NCI-H1417 (cell line): Measurements from ENCODE around the gene NUTM2D.
"Not testable (repeated sequence)": the region's sequence is repeated elsewhere in the genome, so short reads cannot be mapped to it uniquely, and the experiment has no call there.

ENCODE experiments used
- DNase-seq, 3 experiments: peaks; one replicate each; lab custom pipeline; 2025; lab: John Stamatoyannopoulos, UW

The NUTM2D gene, protein sequence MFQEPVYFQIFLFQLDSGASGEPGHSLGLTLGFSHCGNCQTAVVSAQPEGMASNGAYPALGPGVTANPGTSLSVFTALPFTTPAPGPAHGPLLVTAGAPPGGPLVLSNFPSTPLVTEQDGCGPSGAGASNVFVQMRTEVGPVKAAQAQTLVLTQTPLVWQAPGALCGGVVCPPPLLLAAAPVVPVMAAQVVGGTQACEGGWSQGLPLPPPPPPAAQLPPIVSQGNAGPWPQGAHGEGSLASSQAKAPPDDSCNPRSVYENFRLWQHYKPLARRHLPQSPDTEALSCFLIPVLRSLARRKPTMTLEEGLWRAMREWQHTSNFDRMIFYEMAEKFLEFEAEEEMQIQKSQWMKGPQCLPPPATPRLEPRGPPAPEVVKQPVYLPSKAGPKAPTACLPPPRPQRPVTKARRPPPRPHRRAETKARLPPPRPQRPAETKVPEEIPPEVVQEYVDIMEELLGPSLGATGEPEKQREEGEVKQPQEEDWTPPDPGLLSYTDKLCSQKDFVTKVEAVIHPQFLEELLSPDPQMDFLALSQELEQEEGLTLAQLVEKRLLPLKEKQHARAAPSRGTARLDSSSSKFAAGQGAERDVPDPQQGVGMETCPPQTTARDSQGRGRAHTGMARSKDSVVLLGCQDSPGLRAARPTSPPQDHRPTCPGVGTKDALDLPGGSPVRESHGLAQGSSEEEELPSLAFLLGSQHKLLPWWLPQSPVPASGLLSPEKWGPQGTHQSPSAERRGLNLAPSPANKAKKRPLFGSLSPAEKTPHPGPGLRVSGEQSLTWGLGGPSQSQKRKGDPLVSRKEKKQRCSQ

DNA sequence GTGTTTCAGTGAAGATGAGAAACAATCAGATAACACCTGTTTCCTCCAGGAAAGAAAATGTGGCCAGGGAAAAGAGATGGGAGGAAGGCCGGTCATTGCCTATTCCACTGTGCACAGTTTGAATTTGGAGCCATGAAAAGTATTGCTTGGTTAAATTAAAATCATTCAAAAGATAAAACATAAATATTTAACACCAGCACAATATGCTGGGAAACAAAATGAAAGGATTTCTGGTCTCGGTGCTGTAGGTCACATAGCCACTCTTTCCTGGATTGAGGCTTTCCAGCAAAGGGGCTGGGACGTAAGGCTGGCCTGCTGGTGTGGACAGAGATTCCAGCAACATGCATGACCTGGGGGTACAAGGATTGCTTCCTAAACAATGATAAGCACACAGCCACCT, at the start of gene NUTM2D:
Gene NUTM2D, plus strand, starts transcription at position 301 of the 400 bp plus-strand sequence. CDS start 522 bp downstream, outside the sequence.
- not testable (repeated sequence) for DNase-seq

- not testable (repeated sequence) for DNase-seq
Measured at GRCh38 chr10:87308702-87309101, 48.8 kb upstream of the NUTM2D start.

GRCh38 chr10:87309657-87310056, 47.9 kb upstream of the NUTM2D start:
- DNase-seq: not testable (repeated sequence)

DNA sequence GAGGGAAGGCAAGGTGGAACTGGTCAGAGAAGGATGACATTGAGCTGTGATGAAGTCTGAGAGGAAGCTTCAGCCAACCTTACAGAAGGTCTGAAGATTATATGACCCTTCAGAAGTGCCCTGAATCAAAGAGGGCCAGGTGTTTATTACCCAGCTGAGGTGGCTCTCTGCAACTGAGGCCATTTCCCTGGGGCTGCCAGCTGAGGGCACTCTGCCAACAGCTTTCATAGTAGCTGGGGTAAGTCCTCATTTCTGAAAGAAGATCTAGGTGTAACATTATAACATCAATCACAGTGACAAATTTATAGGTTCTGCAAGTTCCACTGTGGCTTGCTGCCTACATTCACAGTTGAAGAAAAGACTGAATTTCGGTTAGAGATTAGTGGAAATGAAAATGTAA, 46.0 kb upstream of the NUTM2D start:
- DNase-seq: not testable (repeated sequence)

GRCh38 chr10:87313649-87314359, 43.7 kb upstream of the NUTM2D start:
- not testable (repeated sequence) for DNase-seq

DNA sequence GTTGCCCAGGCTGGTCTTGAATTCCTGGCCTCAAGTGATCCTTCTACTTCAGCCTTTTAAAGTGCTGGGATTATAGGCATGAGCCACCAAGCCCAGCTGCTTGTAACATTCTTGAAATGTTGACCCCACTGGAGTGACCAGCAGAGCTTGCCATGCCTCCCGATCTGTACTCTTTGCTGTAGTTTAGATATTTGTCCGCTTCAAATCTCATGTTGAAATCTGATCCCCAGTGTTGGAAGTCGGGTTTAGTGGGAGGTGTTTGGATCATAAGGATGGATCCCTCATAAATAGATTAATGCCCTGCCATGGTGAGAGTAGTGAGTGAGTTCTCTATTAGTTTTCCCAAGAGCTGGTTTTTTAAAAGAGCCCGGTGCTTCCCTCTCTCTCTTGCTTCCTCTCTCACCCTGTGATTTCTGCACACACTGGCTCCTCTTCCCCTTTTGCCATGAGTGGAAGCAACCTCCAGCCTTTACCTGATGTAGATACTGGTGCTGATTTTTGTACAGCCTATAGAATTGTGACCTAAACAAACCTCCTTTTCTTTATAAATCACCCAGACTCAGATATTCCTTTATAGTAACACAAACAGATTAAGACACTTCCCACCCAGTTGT, 43.1 kb upstream of the NUTM2D start:
- DNase-seq: not testable (repeated sequence)

GRCh38 chr10:87321505-87321904, 36.0 kb upstream of the NUTM2D start:
- DNase-seq: not testable (repeated sequence)

DNA sequence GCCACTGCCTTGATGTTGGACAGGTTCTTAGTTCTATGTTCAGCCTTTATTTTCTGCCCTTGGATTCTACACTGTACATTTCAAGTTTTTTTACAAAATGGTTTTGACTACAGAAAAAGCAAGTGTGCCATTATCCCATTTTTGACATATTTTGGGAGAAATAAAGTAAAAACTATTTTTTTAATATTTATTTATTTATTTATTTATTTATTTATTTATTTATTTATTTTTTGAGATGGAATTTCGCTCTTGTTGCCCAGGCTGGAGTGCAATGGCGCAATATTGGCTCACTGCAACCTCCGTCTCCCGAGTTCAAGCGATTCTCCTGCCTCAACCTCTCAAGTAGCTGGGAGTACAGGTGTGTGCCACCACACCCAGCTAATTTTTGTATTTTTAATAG, 33.0 kb upstream of the NUTM2D start:
- not testable (repeated sequence) for DNase-seq

DNA sequence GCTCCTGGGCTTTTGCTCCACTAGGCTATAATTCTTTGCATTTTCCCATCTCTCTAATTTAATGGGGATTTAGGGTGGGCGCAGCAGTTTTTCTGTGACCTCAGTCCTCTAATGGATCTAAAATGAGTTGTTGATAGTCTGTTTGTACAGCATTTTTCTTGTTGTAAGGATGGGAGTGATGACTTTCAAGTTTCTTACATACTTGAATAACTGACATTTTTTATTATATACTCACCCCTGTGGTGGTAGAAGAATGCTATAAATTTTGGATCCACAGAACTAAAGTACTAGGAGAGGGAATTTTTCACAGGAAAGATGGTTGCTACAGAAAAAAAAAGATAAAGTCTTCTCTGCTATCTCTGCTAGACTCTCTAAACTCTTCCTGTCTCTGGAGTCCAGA, 29.6 kb upstream of the NUTM2D start:
- not testable (repeated sequence) for DNase-seq

DNA sequence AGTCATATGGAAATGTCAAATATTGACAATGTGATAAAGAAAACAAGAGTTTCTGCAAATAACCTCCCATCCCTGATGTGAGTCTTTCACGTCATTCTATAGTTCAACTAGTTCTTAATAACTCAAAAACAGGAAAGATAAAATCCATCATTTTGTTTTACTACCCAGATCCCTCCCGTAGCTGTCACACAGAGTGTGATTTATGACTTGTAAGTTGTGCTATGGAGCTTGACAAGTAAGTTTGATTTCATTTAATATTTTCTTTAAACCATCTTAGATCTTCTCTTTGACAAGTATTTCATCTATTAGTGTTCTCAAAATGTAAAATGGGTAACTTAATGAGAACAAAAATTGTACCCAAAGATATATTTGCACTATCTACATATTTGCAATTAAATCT, 28.4 kb upstream of the NUTM2D start:
- not testable (repeated sequence) for DNase-seq

GRCh38 chr10:87332687-87333086, 24.9 kb upstream of the NUTM2D start:
- DNase-seq: not testable (repeated sequence)

GRCh38 chr10:87340411-87340810, 17.1 kb upstream of the NUTM2D start:
- not testable (repeated sequence) for DNase-seq

- DNase-seq: not testable (repeated sequence)
Measured at GRCh38 chr10:87341546-87342142, 15.9 kb upstream of the NUTM2D start.

DNA sequence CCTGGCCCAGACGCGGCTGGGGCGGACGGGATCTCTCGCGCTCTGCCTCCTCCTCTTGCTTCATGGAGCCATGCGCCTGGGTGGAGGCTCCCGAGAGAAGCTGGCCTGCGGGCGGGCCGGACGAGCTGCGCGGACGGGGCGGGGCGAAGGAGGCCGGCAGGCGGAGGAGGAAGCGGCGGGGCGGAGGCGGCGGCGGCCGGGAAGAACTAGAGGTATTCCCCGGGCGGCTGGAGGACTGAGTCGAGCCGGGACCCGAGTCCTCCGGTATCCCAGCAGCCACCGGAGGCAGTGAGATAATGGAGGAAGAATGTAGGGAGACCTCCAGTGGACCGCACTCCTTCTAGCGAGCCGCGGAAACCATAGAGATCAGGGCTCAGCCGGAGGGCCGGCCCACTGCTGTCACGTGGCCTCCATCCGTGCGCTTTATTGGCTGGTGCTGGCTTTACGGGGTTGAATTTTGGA, 15.3 kb upstream of the NUTM2D start:
- DNase-seq: peak; percentile 71 to 89 (median 82)

DNA sequence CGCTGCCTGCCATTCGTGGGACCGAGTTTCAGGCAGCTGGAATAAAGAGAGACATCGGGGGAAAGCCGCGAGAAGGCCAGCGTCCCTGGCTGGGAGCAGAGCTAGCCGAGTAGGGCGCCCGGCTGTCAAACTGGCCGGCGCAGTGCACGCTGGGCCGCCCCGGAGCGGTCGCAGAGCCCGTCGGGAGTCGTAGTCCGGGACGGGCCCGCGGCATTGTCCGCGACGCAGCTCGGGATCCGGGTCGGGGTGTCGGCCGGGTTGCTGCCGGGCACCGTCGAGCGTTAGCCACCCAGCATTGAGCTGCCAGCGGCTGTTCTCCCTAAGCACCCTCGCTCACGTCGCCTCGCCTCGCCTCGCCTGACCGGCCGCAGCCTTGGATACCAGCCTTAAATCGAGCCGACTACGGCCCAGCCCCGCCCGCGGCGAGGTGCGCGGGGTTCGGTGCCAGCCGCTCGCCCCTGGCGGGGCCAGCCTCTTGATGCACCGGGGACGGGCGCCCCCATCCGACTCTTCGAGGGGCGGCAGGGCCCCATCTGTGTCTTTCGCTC, 14.8 kb upstream of the NUTM2D start:
- peak; percentile 64 to 76 (median 74) for DNase-seq

DNA sequence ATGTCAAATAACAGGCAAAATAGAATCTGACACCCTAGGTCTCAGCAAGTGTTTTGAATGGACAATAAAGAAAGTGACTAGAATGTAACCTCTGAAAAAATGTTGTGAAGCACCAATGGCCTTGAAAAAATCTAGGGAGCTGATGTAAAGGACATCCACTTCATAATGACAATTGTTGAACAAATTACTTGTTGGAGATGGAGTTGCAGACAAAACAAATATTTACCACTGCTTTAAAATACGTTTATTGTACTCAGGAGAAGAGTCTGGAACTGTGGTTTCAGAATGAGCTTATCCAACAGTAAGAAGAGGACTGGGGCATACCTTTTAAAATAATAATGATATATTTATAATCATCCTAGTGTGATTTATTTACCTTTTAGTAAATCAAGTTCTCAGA, 11.8 kb upstream of the NUTM2D start:
- DNase-seq: not testable (repeated sequence)

DNA sequence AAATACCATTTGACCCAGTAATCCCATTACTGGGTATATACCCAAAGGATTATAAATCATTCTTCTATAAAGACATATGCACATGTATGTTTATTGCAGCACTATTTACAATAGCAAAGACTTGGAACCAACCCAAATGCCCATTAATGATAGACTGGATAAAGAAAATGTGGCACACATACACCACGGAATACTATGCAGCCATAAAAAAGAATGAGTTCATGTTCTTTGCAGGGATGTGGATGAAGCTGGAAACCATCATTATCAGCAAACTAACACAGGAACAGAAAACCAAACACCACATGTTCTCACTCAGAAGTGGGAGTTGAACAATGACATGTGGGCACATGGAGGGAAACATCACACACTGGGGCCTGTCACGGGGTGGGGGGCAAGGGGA, 7.4 kb upstream of the NUTM2D start:
- DNase-seq: not testable (repeated sequence)

DNA sequence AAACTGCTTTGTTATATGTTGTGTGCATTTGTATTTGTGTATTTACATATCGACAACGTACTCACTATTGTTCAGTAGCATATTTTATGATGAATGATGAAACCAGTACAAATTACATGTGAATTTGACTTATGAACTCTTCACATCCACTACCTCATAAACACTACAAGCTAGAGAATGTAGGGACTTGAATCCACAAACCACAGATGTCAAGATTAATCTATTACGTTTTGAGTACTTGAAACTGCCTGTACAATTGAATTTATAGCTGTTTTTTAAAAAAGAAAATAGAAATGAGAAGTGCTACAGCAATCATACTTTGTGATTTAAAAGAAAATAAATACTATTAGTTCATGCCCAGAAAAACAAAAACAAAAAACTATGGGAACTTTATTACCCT, 4.7 kb upstream of the NUTM2D start:
- not testable (repeated sequence) for DNase-seq

GRCh38 chr10:87355110-87355509, 2.4 kb upstream of the NUTM2D start:
- not testable (repeated sequence) for DNase-seq

DNA sequence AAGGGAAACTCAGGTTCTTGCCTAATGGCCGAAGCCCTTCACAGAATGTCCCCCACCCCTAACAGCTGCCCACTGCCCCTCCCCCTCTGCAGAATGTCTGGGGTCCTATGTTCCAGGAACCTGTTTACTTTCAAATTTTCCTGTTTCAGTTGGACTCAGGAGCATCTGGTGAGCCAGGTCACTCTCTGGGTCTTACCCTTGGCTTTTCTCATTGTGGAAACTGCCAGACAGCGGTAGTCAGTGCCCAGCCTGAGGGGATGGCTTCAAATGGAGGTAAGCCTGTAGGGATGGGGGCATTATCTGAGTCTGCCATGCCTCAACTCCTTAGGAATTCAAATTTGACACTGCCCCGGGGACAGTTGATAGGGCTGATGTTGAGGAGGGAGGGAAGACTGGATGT, 615 bp downstream of the NUTM2D start:
- not testable (repeated sequence) for DNase-seq
